IMR-90 (cell line): Measurements from ENCODE around the gene ONECUT1.

Experiments used
- CEBPB ChIP-seq: IDR thresholded peaks from 2 replicates; pipeline ENCODE4 v1.6.1; 2012; ENCODE audit warnings: low read depth, low read length, improper control_type of control experiment
- MAFK ChIP-seq: IDR thresholded peaks from 2 replicates; pipeline ENCODE4 v1.6.1; 2012; ENCODE audit warnings: low read depth, low read length, improper control_type of control experiment
- MAZ ChIP-seq: IDR thresholded peaks from 2 replicates; pipeline ENCODE4 v1.6.1; 2012; ENCODE audit warnings: low read depth, mild to moderate bottlenecking, low read length, improper control_type of control experiment, moderate library complexity, borderline replicate concordance
- POLR2A ChIP-seq: IDR thresholded peaks from 2 replicates; pipeline ENCODE4 v1.6.1; 2012; ENCODE audit warnings: mild to moderate bottlenecking, low read depth, low read length
- SMC3 ChIP-seq: fragments of 150-350 bp; IDR thresholded peaks from 2 replicates; pipeline ENCODE4 v1.6.1; 2016; ENCODE audit warnings: low read depth, mild to moderate bottlenecking, antibody characterized with exemption, low read length, moderate library complexity
- TF ChIP-seq, protein P1 (sequence below): conservative IDR thresholded peaks from 2 replicates; pipeline ENCODE4 v1.5.1; 2012; ENCODE audit warnings: mild to moderate bottlenecking, low read depth, low read length, improper control_type of control experiment

DNA sequence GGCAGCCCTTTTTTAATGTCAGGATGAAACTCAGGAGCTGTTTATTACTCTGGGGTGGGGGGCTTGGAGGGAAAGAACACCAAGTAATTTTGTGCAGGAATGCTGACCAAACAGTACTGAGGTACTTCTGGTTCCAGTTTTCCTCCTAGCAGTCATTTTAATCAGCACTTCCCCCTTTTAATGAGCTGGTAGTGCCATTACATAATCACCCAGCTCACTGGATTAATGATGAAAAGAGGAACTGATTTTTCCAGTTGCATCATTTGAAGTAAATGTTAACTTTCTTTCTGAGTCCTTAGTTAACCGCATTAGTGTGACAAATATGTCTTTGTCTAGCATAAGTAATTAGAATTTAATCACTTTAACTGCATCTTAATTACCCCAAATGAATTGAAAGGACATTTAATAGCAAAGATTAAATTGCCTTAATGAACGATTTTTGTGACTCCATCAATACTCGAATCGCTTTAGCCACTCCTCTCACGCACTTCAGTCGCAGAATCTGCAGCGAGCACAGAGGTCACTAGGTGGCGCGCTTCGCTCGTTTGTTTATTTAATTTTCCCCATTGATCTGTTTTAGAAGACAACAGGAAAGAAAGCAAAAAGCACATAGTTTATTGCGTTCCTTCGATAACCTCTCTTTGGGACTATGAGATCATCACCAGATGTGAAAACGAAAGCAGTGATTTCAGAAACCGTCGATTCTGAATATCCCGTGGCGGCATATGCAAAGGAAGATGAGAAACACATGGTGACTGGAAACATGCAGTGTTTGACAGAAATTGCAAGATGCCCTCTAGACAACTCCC lies 9.8 kb downstream of the ONECUT1 start:
- TF ChIP-seq, protein P1, sequence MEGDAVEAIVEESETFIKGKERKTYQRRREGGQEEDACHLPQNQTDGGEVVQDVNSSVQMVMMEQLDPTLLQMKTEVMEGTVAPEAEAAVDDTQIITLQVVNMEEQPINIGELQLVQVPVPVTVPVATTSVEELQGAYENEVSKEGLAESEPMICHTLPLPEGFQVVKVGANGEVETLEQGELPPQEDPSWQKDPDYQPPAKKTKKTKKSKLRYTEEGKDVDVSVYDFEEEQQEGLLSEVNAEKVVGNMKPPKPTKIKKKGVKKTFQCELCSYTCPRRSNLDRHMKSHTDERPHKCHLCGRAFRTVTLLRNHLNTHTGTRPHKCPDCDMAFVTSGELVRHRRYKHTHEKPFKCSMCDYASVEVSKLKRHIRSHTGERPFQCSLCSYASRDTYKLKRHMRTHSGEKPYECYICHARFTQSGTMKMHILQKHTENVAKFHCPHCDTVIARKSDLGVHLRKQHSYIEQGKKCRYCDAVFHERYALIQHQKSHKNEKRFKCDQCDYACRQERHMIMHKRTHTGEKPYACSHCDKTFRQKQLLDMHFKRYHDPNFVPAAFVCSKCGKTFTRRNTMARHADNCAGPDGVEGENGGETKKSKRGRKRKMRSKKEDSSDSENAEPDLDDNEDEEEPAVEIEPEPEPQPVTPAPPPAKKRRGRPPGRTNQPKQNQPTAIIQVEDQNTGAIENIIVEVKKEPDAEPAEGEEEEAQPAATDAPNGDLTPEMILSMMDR, result peak; percentile 80
- no peak for TF ChIP-seq MAZ
- TF ChIP-seq POLR2A, result no peak
- no peak for TF ChIP-seq CEBPB
- TF ChIP-seq SMC3, result peak; percentile 51
- no peak for TF ChIP-seq MAFK
